HG03432 (cell line): ENCODE results near the gene DESI2.
"Not testable (repeated sequence)": the region's sequence is repeated elsewhere in the genome, so short reads cannot be mapped to it uniquely, and the experiment has no call there.

Experiments used
- ATAC-seq: cut with Tn5 transposase; IDR thresholded peaks from one replicate; pipeline ENCODE4 v1.9.1; 2021; ENCODE audit warnings: mild to moderate bottlenecking, moderate library complexity; ENCODE audit not compliant: unreplicated experiment

The DESI2 gene

DNA sequence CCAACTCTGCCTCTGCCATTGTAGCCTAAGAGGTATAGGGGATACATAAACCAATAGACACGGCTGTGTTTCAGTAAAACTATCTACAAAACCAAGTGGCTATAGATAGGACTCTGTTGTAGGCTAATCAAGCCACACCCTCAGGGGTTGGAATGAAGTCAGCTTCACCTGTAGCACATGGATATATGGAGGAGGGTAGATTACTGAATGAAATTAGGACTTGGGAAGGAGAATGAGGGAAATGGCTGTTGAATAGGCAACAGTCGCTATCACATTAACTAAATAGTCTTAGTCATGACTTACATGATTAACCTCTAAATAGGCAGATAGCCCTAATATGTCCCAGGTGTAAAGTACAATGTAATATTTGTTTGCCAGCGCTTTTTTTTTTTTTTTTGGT is 49.7 kb downstream of the DESI2 start:
- no peak for ATAC-seq

DNA sequence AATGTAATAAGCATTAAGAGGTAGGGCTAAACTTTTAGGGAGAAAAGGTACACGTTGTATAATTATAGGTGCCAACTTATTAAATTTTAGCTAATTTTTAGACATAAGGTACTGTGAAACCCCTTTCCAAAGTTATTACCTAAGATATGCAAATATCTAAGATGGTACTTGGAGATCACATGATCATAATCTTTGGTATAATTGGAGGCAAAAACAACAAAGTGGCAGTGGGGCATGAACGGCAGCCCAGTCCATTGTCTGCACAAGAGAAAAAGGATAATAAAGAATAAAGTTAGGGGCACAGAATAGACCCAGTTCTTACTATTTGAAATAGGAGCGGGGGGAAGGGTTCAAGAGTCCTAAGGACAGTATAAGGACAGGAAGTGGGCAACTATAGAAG is 51.2 kb downstream of the DESI2 start:
- ATAC-seq, result no peak

DNA sequence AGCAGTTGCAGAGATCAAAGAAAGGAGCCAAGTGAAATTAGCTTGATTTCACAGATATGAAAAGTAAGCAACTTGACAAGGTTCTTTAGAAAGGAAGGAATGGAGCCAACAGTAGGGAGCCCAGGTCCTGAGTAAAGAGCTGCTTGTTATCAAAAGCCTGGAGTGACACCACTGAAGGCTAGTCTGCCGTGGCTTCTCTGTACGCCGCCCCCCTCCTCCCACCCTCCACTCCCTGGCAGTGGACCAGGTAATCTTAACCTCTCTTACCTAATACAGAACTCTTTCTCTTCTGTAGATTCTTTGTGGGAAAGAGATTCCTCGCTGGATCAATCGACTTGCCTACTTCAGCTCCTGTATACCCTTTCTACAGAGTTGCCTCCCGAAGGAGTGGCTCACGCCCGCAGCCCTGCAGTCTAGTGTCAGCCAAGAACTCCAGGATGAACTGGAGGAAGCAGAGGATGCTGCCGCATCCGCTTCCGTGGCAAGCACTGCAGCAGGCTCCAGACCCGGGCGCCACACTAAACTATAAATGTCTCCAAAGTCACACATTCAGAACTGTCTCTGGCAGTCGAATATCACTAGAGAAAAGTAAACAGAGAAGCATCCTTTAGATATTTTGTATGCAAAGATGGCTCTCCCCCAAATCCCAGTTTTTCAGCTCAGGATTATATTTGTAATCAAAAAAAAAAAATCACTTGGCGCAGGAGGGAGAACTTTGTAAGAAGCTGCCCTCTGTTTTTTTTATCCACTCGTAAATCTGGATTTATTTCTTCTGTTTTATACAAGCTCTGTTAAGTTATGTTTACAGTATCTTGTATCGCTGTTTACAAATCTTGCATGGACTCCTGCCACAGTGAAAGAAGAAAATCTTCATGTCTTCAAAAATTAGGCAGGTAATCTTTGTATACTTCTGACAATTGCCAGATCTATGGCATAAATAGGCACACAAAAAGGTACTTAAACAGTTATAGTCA is 52.6 kb downstream of the DESI2 start:
- no peak for ATAC-seq

DNA sequence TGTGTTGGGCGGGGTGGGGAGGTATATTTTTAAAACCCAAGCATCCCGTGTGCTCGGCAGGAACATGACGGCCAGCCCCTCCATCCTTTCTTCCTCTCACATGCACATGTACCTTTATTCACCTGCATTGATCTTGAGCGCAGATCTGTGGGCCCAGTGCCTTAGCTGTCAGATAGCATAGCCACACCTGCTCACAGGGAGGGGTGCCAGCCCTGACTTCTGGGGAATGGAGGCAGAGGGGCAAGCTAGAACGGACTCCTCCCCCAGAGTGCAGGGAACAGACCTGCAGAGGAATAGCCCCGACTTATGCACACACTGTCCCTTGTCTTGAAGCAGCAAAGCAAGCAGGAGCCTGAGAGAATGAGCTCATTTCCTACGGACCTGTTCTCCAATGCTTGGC is 56.1 kb downstream of the DESI2 start:
- no peak for ATAC-seq

DNA sequence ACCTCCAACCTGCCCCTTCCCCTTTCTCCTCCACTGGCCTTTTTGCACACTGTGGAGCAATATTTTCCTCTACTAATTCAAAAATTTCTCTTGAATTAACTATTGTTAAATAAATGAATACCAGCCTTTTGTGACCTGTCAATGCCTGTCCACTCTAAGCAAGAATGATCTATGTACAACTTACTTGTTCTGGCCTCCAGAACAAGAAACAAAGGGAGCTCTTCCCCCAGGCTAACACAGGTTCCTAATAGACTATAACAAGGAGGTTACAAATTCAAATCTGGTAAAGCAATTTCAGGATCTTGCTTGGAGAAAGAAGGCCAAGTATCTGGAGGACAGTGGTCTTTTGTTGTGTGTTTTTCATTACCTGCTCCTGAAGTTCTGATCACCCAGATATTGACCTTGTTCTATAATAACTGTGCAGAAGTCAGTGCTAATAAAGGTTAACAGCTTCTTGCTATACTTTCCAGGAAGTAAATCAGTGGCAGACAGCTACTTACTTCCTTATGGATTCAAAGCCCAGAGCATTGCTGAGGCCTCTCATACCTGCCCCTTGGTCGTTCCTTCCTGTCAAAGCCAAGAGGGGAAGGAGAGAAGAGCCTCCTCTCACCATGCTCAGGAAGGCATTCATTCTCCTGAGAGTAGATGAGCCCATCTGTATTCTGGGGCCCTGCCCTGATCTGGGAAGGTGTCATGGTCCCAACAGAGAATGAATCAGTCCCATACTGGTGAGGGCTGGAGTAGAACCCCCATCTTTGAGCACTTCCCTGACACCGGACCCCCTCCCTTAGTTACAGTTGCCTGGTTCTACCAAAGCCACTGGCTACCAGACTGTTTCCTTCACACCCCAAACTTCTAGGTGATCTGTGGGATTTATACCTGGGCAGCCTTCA is 56.8 kb downstream of the DESI2 start:
- no peak for ATAC-seq

DNA sequence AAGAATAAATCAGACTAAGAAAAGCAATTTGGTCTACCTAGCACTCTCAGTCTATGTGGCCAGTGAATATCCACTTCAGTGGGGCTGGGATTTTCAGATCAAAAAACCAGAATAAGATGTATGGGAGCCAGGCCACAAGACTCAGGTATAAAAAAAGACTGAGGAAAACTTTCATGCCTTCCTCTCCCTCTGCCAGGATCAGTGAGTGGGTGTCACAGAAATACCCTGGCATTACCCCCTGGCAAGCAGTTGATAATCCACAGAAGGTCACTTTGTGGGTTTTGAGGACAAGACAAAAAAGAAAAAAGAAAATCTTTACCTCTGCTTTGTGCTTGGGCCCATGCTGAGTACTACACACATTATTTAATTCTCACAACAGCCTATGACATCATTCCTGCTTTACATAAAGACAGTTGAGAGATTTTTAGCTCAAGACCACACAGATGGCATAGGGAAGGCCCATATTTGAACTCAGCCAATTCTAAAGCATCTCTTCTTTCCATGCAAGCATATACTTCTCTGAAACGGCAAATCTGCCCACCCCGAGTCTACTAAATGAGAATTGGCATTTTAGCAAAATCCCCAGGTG is 57.6 kb downstream of the DESI2 start:
- ATAC-seq, result no peak

DNA sequence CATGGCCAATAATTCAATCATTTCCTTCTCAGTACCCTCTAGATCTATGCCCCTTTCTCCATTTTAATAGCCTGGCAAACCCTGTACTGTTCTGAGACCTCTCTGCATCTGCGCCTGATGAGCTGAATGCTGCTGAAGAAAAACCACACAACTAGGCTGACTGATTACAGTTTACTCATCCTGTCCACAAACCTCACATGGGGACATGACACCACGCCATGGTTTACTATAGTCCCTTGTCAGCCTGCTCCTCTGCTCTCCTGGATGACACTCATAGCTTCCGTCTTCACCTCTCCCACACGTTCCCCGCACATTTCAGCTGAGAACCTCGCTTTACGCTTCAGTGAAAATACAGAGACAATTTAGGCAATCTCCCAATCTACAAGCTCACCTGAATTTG is 59.7 kb downstream of the DESI2 start:
- no peak for ATAC-seq

DNA sequence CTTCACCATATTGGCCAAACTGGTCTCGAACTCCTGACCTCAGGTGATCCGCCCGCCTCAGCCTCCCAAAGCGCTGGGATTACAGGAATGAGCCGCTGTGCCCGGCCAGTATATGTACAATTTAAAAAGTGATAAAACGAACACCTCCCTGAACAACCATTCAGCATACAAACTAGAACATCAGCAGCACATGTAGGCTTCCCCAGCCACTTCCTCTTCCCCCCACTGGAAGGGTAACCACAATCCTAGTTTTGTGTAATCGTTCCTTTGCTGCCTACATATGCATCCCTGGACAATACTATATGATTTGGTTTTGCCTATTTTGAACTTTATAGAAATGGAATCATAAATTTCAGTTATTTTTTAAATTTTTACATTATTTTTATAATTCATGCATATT is 60.4 kb downstream of the DESI2 start:
- ATAC-seq, result no peak

DNA sequence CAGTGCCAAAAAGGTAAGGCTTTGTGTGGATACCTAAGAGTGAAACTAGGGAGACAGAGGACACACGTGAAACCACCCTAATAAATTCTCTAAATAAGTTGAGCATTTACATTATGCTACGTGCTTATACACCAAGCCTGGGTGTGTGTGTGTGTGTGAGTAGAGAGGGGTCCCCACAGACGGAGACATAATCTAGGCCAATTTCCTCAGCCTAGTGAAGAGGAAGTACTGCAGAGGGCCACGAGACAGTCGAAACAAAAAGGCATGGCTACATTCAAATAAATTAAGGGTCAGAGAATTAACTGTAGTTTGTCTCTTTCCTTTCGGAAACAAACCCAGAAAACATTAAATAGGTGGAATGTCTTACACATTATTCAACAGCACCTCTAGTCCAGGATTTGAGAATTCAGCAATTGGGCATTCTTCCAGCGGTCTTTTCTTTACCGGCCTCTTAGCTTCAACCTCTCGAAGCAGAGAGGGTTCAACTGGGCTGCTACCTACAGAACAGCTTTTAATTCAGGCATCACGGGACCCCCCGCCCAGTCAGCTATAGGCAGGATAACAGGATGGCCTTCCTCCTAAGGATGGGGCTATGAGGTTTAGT is 75.0 kb downstream of the DESI2 start:
- ATAC-seq, result no peak

DNA sequence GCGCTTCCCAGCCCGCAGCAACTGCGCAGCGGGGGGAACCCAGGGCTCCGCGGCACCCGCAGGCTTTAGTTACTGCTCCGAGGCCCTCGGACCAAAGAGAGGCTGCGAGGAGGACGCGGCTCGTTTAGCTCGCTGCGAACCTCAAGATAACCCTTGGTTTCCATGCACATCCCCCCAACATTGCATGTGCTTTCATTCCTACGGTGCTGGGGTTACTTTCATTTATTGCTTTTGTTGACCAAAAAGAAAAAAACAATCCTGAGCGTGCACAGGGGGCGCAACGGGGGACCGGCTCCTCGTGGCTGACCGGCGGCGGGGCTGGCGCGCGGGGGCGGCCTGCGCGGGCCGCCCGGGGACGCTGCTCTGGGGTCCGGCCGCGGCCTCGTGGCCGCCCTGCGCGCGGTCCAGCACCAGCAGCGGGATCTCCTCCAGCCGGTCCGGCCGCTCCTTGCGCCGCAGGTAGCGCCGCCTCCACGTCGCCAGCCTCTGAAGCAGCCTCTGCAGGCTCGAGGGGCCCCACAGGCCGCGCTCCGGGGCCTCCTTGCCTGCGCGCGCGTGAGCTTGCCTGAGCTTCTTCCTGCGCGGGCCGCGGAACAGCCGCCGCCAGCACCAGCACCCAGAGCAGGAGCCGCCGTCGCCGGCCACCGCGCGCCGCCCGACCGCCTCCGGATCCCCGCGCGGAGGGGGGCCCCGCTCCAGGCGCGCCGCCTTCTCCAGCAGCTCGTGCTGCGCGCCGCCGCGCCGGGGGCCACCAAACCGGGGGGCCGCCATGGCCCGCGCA is 77.4 kb downstream of the DESI2 start:
- ATAC-seq, result peak; percentile 36

DNA sequence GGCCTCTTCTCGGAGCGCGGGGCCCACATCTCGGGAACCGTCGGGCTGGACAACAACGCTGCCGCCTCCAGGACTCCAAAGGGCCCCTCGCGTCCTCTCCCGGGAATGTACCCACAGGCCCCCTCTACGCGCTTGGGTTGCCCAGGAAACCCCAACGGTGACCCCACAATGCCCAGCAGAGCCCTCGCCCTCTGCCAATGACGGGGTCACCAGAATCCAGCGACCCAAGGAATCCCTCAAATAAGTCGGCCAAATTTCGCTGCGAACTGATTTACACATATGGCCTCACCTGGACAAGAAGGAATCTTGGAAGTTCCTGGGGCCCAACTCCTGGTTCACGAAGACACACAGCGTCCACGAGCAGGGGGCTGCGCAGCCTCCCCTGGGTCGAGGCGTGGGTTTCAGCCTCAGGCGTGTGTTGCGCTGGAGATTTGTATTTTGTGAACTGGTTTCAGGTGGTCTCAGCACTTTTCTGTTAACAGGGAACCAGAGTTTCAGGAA is 78.1 kb downstream of the DESI2 start:
- ATAC-seq, result no peak

DNA sequence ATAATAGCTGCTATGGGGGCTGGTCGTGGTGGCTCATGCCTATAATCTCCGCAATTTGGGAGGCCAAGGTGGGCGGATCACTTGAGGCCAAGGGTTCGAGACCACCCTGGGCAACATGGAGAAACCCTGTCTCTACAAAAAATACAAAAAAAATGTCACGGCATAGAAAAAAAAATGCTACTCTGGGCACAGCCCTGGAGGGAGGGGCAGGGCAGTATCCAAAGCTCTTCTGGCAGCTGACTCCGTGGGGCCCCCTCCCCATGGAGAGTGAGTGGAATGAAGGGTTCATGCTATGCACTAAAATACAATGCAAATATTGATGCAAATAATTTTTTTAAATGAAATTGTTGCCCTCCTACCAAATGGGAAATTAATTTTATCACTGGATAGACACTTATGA is 78.7 kb downstream of the DESI2 start:
- no peak for ATAC-seq

DNA sequence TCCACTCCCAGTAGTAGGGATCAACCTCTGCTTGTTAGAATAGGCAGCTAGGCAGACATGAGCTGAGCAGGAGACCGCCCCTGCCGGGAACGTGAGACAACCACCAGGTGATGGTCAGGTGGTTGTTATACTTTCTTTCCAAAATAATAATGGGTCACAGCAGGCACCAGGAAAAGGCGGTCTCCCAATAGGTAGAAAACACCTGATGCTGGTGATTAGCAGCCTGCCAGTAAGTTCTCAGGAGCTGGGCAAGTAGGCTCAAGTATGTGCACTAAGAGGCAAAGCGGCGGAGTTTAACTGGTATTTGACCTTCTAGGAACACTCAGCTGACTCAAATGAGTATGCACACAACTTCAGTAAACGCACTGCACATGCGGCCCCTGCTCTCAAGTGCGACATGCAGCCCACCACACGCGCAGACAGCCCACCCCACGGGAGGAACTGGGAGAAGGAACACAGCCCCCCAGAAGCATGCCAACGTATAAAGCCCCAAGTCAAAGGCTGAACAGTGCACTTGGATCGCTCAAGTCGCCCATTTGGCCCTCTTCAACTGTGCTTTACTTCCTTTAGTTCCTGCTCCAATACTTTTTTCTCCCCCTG is 80.0 kb downstream of the DESI2 start:
- ATAC-seq, result no peak

DNA sequence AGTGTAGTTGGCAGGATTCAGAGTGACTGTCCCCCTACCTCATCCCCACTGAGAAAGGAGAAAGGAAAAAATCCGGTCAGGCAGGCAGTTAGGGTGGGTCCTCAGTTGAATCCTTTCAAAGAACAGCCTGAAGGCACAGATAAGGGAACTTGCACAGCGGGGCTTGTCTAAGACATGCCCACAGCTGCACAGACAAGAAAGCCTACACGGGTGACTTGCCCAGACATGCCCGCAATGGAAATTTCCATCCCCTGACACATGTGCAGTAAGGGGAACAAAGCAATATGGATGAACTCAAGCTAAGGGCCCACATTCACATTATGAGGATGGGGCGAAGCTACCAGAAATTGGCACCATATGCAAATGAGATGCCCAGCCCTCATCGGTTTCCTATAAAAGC is 82.5 kb downstream of the DESI2 start:
- ATAC-seq, result no peak

DNA sequence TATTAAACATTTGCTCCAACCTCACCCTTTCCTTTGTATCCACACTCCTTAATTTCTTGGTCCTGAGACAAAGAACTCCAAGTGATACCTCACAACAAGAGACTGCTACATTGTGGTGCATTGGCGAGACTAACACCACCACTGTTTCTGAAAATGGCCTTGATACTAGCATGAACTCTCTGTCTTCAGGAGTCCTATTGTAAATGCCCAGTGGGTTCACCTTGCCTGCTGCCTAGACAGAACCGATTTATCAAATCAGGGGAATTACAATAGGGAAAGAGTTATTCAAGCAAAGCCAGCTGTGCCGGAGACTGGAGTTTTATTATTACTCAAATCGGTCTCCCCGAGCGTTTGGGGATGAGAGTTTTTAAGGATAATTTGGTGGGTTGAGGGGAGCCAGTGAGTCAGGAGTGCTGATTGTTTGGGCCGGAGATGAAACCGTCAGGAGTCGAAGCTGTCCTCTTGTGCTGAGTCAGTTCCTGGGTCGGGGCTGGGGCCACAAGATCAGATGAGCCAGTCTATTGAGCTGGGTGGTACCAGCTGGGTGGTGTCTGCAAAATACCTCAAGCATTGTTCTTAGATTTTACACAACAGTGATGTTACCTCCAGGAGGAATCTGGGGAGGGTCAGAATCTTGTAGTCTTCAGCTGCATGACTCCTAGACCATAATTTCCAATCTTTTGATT is 83.1 kb downstream of the DESI2 start:
- ATAC-seq, result no peak

DNA sequence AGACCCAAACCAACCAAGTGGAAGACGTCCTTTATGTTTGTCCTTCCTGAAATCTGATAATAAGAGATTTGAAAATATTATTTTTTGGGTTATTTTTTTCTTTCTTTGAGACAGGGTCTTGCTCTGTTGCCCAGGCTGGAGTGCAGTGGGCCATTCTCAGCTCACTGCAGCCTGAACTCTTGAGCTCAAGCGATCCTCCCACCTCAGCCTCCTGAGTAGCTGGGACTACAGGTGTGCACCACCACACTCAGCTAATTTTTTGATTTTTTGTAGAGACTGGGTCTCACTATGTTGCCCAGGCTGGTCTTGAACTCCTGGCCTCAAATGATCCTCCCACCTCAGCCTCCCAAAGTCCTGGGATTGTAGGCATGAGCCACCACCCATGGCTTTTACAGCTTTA is 86.2 kb downstream of the DESI2 start:
- not testable (repeated sequence) for ATAC-seq

DNA sequence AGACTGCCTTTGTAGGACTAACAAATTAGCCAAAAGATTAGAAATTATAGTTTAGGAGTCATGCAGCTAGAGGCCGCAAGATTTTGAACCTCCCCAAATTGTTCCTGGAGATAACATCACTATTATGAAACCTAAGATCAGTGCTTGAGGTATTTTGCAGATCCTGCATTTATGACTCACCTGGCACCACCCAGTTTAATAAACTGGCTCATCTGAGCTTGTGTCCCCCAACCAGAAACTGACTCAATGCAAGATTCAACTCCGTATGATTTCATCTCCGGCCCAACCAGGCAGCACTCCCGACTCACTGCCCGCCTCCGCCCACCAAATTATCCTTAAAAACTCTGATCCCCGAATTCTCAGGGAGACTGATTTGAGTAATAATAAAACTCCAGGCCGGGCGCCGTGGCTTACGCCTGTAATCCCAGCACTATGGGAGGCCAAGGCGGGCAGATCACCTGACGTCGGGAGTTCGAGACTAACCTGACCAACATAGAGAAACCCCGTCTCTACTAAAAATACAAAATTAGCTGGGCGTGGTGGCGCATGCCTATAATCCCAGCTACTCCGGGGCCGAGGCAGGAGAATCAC is 87.2 kb downstream of the DESI2 start:
- not testable (repeated sequence) for ATAC-seq

DNA sequence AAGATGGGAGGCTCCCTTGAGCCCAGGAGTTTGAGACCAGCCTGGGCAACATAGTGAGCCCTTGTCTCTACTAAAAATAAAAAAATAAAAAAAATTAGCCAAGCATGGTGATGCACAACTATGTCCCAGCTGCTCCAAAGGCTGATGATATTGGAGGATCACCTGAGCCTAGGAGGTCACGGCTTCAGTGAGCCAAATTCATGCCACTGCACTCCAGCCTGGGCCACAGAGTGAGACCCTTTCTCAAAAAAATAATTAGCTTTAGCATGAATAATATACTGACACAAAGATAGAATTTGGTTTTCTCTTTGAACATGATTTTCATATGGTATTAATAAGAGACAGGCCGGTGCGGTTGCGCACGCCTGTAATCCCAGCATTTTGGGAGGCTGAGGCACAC is 88.8 kb downstream of the DESI2 start:
- no peak for ATAC-seq
